SK-N-MC (cell line): Measurements from ENCODE around the gene CHSY1.

Experiments used
- DNase-seq: peaks from one replicate; pipeline ENCODE4 v3.0.0-alpha.2; 2011; ENCODE audit warnings: low read depth, low spot score
- H3K27ac ChIP-seq: fragments of 200-600 bp; sonication (generic); 2 replicates; pipeline ENCODE4 v1.5.1; 2016; ENCODE audit warnings: mixed run types
- H3K36me3 ChIP-seq: fragments of 200-600 bp; sonication (generic); 2 replicates; pipeline ENCODE4 v1.6.1; 2017; ENCODE audit warnings: antibody characterized with exemption, low read length, mixed read lengths; ENCODE audit not compliant: insufficient read depth
- H3K4me3 ChIP-seq: fragments of 200-600 bp; sonication (generic); 2 replicates; pipeline ENCODE4 v1.5.1; 2016
- H3K9ac ChIP-seq: fragments of 200-600 bp; sonication (generic); 2 replicates; pipeline ENCODE4 v1.8.0; 2017; ENCODE audit warnings: mixed run types, mixed read lengths; ENCODE audit not compliant: insufficient read length
- H3K9me3 ChIP-seq: fragments of 200-600 bp; sonication (generic); 2 replicates; pipeline ENCODE4 v1.6.1; 2017; ENCODE audit warnings: low read depth, mild to moderate bottlenecking, antibody characterized with exemption, low read length, moderate library complexity, mixed read lengths
- EZH2 ChIP-seq: fragments of 200-600 bp; sonication (generic); IDR thresholded peaks from one replicate; pipeline ENCODE4 v1.6.1; 2017; ENCODE audit warnings: antibody characterized with exemption
- FOXP2 ChIP-seq: optimal IDR thresholded peaks from 2 replicates; pipeline ENCODE3; 2011; ENCODE audit warnings: mild to moderate bottlenecking, moderate library complexity; ENCODE audit not compliant: insufficient read depth; ENCODE audit errors: extremely low read length, control extremely low read depth
- POLR2AphosphoS5 ChIP-seq: IDR thresholded peaks from 2 replicates; pipeline ENCODE4 v1.6.1; 2012; ENCODE audit warnings: mild to moderate bottlenecking, low read depth, low read length, borderline replicate concordance

The CHSY1 gene

GRCh38 chr15:101190092-101190595 lies 61.7 kb downstream of the CHSY1 start:
- DNase-seq = no peak
- H3K36me3 ChIP-seq = no peaks in the 10 kb centered on the region
- no peak for TF ChIP-seq FOXP2
- no peak for TF ChIP-seq EZH2
- no peak for TF ChIP-seq POLR2AphosphoS5
- no peak overlapping the region for H3K4me3 ChIP-seq
- H3K9me3 ChIP-seq = no peaks in the 10 kb centered on the region
- no peak overlapping the region for H3K27ac ChIP-seq
- no peak overlapping the region for H3K9ac ChIP-seq

GRCh38 chr15:101189409-101190091 lies 62.3 kb downstream of the CHSY1 start:
- Histone ChIP-seq H3K9ac (no peak overlapping the region), H3K4me3 (no peak overlapping the region), H3K36me3 (no peaks in the 10 kb centered on the region), H3K9me3 (no peaks in the 10 kb centered on the region), H3K27ac (no peak overlapping the region)
- TF ChIP-seq POLR2AphosphoS5 (no peak), EZH2 (no peak), FOXP2 (no peak)
- no peak for DNase-seq

- H3K36me3 ChIP-seq = no peaks in the 10 kb centered on the region
- H3K27ac ChIP-seq = no peak overlapping the region
- DNase-seq = no peak
- no peak overlapping the region for H3K9ac ChIP-seq
- H3K9me3 ChIP-seq = no peaks in the 10 kb centered on the region
- no peak overlapping the region for H3K4me3 ChIP-seq
- TF ChIP-seq FOXP2 (no peak), EZH2 (no peak), POLR2AphosphoS5 (no peak)
Measured at GRCh38 chr15:101188637-101189408, 63.0 kb downstream of the CHSY1 start.

GRCh38 chr15:101187820-101188636 lies 63.8 kb downstream of the CHSY1 start:
- Histone ChIP-seq H3K27ac (no peak overlapping the region), H3K9me3 (no peaks in the 10 kb centered on the region), H3K36me3 (no peaks in the 10 kb centered on the region), H3K4me3 (no peak overlapping the region), H3K9ac (no peak overlapping the region)
- TF ChIP-seq EZH2 (no peak), FOXP2 (no peak), POLR2AphosphoS5 (no peak)
- DNase-seq = no peak

GRCh38 chr15:101185770-101186169 lies 66.1 kb downstream of the CHSY1 start:
- Histone ChIP-seq H3K9ac (no peak overlapping the region), H3K9me3 (no peaks in the 10 kb centered on the region), H3K4me3 (no peak overlapping the region), H3K36me3 (no peaks in the 10 kb centered on the region), H3K27ac (no peak overlapping the region)
- no peak; the same call in 1 of the 2 replicates for TF ChIP-seq POLR2AphosphoS5
- TF ChIP-seq FOXP2 = no peak
- TF ChIP-seq EZH2 = no peak
- no peak for DNase-seq

GRCh38 chr15:101185336-101185735 lies 66.5 kb downstream of the CHSY1 start:
- Histone ChIP-seq H3K36me3 (no peaks in the 10 kb centered on the region), H3K4me3 (no peak overlapping the region), H3K27ac (no peak overlapping the region), H3K9ac (no peak overlapping the region), H3K9me3 (no peaks in the 10 kb centered on the region)
- TF ChIP-seq EZH2 = no peak
- no peak for TF ChIP-seq FOXP2
- TF ChIP-seq POLR2AphosphoS5 = no peak
- DNase-seq = no peak

GRCh38 chr15:101184830-101185229 lies 67.0 kb downstream of the CHSY1 start:
- H3K27ac ChIP-seq = no peak overlapping the region
- H3K9me3 ChIP-seq = no peaks in the 10 kb centered on the region
- no peak for TF ChIP-seq EZH2
- no peak for TF ChIP-seq POLR2AphosphoS5
- TF ChIP-seq FOXP2 = no peak
- H3K9ac ChIP-seq = no peak overlapping the region
- DNase-seq = no peak
- H3K36me3 ChIP-seq = no peaks in the 10 kb centered on the region
- H3K4me3 ChIP-seq = no peak overlapping the region

GRCh38 chr15:101183931-101184305 lies 67.9 kb downstream of the CHSY1 start:
- no peak overlapping the region for H3K27ac ChIP-seq
- no peaks in the 10 kb centered on the region for H3K36me3 ChIP-seq
- no peaks in the 10 kb centered on the region for H3K9me3 ChIP-seq
- no peak overlapping the region for H3K4me3 ChIP-seq
- no peak for TF ChIP-seq FOXP2
- TF ChIP-seq POLR2AphosphoS5 = no peak
- TF ChIP-seq EZH2 = no peak
- no peak for DNase-seq
- H3K9ac ChIP-seq = no peak overlapping the region
